ENCODE data around the gene GDF3.

DNA sequence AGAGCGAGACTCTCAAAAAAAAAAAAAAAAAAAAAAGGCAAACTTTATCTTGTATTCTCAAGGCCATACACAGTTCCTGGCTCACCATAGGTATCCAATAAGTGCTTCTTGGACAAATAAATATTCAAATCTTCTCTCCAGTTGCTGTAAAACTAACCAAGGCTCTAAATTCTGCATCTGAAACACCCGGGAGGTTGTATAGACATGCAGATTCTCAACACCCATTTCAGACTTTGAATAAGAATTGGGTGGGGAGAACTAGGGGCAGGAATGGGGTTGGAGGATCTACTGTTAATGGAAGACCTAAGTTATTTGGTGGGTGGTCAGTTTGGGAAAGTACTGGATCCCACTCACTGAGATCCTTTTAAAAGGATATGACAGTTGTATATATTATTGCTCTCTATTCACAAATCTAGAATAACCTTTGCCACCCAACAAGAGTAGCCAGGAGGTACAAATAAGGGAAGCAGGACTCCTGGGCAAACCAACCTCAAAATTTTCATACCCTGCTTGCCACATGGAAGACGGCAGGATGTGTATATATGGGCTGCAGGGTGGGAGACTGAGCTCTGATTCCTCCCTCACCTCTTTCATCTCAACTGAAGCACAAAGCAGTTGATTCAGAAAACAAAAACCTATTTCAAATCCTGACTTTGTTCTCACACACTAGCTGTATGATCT lies 879 bp downstream of the GDF3 start:
- TF ChIP-seq, protein P1, sequence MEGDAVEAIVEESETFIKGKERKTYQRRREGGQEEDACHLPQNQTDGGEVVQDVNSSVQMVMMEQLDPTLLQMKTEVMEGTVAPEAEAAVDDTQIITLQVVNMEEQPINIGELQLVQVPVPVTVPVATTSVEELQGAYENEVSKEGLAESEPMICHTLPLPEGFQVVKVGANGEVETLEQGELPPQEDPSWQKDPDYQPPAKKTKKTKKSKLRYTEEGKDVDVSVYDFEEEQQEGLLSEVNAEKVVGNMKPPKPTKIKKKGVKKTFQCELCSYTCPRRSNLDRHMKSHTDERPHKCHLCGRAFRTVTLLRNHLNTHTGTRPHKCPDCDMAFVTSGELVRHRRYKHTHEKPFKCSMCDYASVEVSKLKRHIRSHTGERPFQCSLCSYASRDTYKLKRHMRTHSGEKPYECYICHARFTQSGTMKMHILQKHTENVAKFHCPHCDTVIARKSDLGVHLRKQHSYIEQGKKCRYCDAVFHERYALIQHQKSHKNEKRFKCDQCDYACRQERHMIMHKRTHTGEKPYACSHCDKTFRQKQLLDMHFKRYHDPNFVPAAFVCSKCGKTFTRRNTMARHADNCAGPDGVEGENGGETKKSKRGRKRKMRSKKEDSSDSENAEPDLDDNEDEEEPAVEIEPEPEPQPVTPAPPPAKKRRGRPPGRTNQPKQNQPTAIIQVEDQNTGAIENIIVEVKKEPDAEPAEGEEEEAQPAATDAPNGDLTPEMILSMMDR (conservative IDR thresholded peaks at IDR 0.05) = no peak
- no peak for TF ChIP-seq ZFX (IDR thresholded peaks at IDR 0.05)
